DOHH2 (cell line): ENCODE results near the gene CELA1.

Experiments used
- H3F3A ChIP-seq: fragments of 200-600 bp; sonication (generic), shearing (Covaris generic); 2 replicates; pipeline ENCODE4 v1.6.0; 2016; ENCODE audit warnings: antibody characterized with exemption, mild to moderate bottlenecking; ENCODE audit not compliant: control insufficient read depth, insufficient read depth
- H3K27ac ChIP-seq: fragments of 200-600 bp; sonication (generic); 2 replicates; pipeline ENCODE4 v1.5.1; 2014; ENCODE audit warnings: low read depth, mild to moderate bottlenecking, low read length, moderate library complexity
- H3K27me3 ChIP-seq: fragments of 200-600 bp; sonication (generic); 2 replicates; pipeline ENCODE4 v1.6.1; 2014; ENCODE audit warnings: mild to moderate bottlenecking, low read length, mixed read lengths; ENCODE audit not compliant: control insufficient read depth
- H3K36me3 ChIP-seq: fragments of 200-600 bp; sonication (generic); 2 replicates; pipeline ENCODE4 v1.6.1; 2014; ENCODE audit warnings: mild to moderate bottlenecking, low read length, moderate library complexity, mixed read lengths; ENCODE audit not compliant: control insufficient read depth
- H3K4me1 ChIP-seq: fragments of 200-600 bp; sonication (generic); 2 replicates; pipeline ENCODE4 v1.6.1; 2014; ENCODE audit warnings: mild to moderate bottlenecking, low read length, mixed read lengths; ENCODE audit not compliant: control insufficient read depth
- H3K4me2 ChIP-seq: fragments of 200-600 bp; sonication (generic); 2 replicates; pipeline ENCODE4 v1.6.0; 2014; ENCODE audit warnings: mild to moderate bottlenecking, low read length, moderate library complexity
- H3K4me3 ChIP-seq: fragments of 200-600 bp; sonication (generic); 2 replicates; pipeline ENCODE4 v1.5.1; 2014; ENCODE audit warnings: mild to moderate bottlenecking, low read length, mixed read lengths
- H3K79me2 ChIP-seq: fragments of 200-600 bp; sonication (generic); 2 replicates; pipeline ENCODE4 v1.6.1; 2014; ENCODE audit warnings: mild to moderate bottlenecking, low read length, mixed read lengths; ENCODE audit not compliant: control insufficient read depth
- H3K9me2 ChIP-seq: fragments of 200-600 bp; sonication (generic); replicated peaks from 2 replicates; pipeline ENCODE4 v1.6.1; 2014; ENCODE audit warnings: mild to moderate bottlenecking, low read length, mixed read lengths; ENCODE audit not compliant: control insufficient read depth
- H3K9me3 ChIP-seq: fragments of 200-600 bp; sonication (generic); 2 replicates; pipeline ENCODE4 v1.6.1; 2014; ENCODE audit warnings: antibody characterized with exemption, low read length, mixed read lengths; ENCODE audit not compliant: control insufficient read depth, insufficient read depth
- H4K20me1 ChIP-seq: fragments of 200-600 bp; sonication (generic); 2 replicates; pipeline ENCODE4 v1.6.0; 2014; ENCODE audit warnings: low read depth, mild to moderate bottlenecking, antibody characterized with exemption, low read length, moderate library complexity; ENCODE audit not compliant: control insufficient read depth, insufficient read depth
- EZH2phosphoT487 ChIP-seq: fragments of 200-600 bp; sonication (generic); IDR thresholded peaks from 2 replicates; pipeline ENCODE4 v1.6.1; 2017; ENCODE audit warnings: borderline replicate concordance, mild to moderate bottlenecking, antibody characterized with exemption, low read length, moderate library complexity, mixed read lengths
- TF ChIP-seq, protein P1 (sequence below): fragments of 200-600 bp; sonication (generic); IDR thresholded peaks from one replicate; pipeline ENCODE4 v1.5.1; 2014; ENCODE audit warnings: antibody characterized with exemption, mild to moderate bottlenecking, low read depth, low read length; ENCODE audit not compliant: poor library complexity, severe bottlenecking

The CELA1 gene

DNA sequence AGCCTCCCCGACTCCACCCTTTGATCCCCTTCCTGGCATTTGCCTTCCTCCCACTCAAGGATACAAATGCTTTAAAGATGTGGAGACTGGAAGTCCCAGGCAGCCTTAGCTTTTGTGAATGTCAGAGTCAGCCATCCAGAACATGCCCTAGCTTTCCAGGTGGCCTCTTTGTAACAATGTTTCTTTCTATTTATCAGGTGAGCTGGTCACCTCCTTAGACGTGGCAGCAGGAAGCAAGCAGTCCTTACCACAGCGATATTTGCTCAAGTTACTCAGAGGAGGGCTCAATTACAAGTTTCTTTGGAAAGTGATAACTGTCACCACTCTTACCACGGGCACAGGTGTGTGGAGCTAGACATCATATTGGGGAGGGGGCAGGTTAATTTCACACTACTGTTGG, 39.9 kb upstream of the CELA1 start:
- Histone ChIP-seq H4K20me1 (peaks cover 12% of the 10 kb centered on the region; the same call in 1 of the 2 replicates), H3K27ac (no peak overlapping the region), H3K9me3 (no peaks in the 10 kb centered on the region), H3K79me2 (no peaks in the 10 kb centered on the region), H3K4me2 (no peak overlapping the region), H3K9me2 (no peaks in the 10 kb centered on the region), H3K4me1 (peaks cover 8% of the 10 kb centered on the region), H3K4me3 (no peak overlapping the region), H3F3A (no peaks in the 10 kb centered on the region), H3K27me3 (peaks cover 89% of the 10 kb centered on the region), H3K36me3 (no peaks in the 10 kb centered on the region)
- no peak for TF ChIP-seq EZH2phosphoT487
- TF ChIP-seq, protein P1, sequence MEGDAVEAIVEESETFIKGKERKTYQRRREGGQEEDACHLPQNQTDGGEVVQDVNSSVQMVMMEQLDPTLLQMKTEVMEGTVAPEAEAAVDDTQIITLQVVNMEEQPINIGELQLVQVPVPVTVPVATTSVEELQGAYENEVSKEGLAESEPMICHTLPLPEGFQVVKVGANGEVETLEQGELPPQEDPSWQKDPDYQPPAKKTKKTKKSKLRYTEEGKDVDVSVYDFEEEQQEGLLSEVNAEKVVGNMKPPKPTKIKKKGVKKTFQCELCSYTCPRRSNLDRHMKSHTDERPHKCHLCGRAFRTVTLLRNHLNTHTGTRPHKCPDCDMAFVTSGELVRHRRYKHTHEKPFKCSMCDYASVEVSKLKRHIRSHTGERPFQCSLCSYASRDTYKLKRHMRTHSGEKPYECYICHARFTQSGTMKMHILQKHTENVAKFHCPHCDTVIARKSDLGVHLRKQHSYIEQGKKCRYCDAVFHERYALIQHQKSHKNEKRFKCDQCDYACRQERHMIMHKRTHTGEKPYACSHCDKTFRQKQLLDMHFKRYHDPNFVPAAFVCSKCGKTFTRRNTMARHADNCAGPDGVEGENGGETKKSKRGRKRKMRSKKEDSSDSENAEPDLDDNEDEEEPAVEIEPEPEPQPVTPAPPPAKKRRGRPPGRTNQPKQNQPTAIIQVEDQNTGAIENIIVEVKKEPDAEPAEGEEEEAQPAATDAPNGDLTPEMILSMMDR, result no peak

DNA sequence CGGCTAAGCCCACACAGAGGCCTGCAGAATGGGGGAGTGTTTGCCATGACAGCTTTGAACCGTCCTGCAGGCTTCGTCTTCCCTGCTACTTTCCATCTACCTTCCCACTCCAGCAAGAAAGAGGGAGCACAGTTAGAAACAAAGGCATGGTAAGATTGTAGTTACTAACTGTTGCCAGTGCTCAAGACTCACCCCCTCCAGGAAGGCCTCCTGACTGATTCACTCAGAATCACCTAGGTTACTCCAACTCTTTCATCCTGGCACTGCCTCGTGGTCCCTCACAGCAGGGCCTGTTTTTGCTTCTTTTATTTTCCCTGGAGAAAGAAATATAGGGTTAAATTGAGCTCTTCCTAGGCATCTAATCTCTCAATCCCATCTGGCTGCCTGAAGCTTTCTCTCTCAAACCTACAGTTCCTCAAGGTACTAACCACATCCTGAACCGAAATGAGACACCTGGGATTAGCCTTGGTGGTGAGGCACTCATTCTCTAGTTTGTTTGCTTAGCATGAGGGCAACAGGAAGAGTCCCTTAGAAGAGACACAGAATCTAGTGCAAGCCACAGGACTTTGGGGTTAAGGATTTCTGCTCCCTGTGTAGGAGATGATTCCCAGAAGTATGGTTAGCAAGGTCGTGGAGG, 36.9 kb upstream of the CELA1 start:
- Histone ChIP-seq H3K9me3 (no peaks in the 10 kb centered on the region), H3K27me3 (peaks cover 88% of the 10 kb centered on the region), H4K20me1 (peaks cover 12% of the 10 kb centered on the region), H3F3A (no peaks in the 10 kb centered on the region), H3K79me2 (no peaks in the 10 kb centered on the region), H3K4me3 (no peak overlapping the region), H3K4me1 (no peaks in the 10 kb centered on the region), H3K4me2 (no peak overlapping the region), H3K27ac (no peak overlapping the region), H3K36me3 (no peaks in the 10 kb centered on the region), H3K9me2 (no peaks in the 10 kb centered on the region)
- TF ChIP-seq EZH2phosphoT487, result no peak
- TF ChIP-seq, protein P1, result no peak

DNA sequence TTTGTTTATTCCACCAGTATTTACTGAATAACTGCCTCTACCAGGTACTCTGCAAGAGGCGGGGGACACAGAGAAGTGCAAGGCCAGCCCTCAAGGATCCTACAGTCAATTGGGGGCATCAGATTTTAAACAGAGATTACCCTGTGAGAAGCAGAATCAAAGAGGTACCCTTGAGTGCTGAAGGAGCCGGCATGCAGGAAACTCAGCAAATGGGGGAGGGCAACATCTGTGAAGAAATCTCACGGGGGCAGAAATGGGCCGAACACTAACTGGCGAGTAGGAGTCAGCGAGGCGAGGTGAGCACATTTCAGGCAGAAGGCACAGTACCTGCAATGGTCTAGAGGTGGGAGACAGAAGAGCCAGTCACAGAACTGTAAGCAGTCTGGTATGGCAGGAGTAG, 35.7 kb upstream of the CELA1 start:
- H3K4me2 ChIP-seq, result no peak overlapping the region
- H4K20me1 ChIP-seq, result peaks cover 13% of the 10 kb centered on the region
- H3K9me2 ChIP-seq, result no peaks in the 10 kb centered on the region
- no peaks in the 10 kb centered on the region for H3K4me1 ChIP-seq
- no peaks in the 10 kb centered on the region for H3K9me3 ChIP-seq
- no peak overlapping the region for H3K4me3 ChIP-seq
- no peaks in the 10 kb centered on the region for H3K79me2 ChIP-seq
- H3F3A ChIP-seq, result no peaks in the 10 kb centered on the region
- TF ChIP-seq, protein P1, result no peak
- TF ChIP-seq EZH2phosphoT487, result no peak
- peaks cover 88% of the 10 kb centered on the region for H3K27me3 ChIP-seq
- no peak overlapping the region for H3K27ac ChIP-seq
- no peaks in the 10 kb centered on the region for H3K36me3 ChIP-seq
